GM13976 (cell line): ENCODE measurements around the gene TMEM140.

Experiments
- DNase-seq: peaks from one replicate; pipeline ENCODE4 v3.0.0; 2012; ENCODE audit warnings: low spot score
- CTCF ChIP-seq: IDR thresholded peaks from 2 replicates; pipeline ENCODE4 v1.5.1; 2012; ENCODE audit warnings: borderline replicate concordance, mild to moderate bottlenecking; ENCODE audit not compliant: insufficient read depth; ENCODE audit errors: extremely low read depth, missing control alignments, control extremely low read depth
- in situ Hi-C: fragments of 300-500 bp; cut with MboI; formaldehyde crosslinking; loops from one replicate; pipeline ENCODE4 v1.12.0; 2022; ENCODE audit warnings: low sequenced_read_pairs, mixed read lengths, inconsistent platforms; ENCODE audit not compliant: unreplicated experiment

The TMEM140 gene

GRCh38 chr7:135199439-135199838 is 51.6 kb downstream of the TMEM140 start:
- in situ Hi-C loops, result no loop called here
- TF ChIP-seq CTCF, result no peak

GRCh38 chr7:135200821-135201331 is 53.0 kb downstream of the TMEM140 start:
- TF ChIP-seq CTCF, result no peak
- in situ Hi-C loops, result no loop called here
- no peak for DNase-seq

More at GRCh38 chr7:135199439-135199838, 51.6 kb downstream of the TMEM140 start:
- no peak for DNase-seq

GRCh38 chr7:135201350-135201749 is 53.5 kb downstream of the TMEM140 start:
- in situ Hi-C loops, result no loop called here
- DNase-seq, result no peak
- no peak for TF ChIP-seq CTCF

GRCh38 chr7:135204341-135204749 is 56.5 kb downstream of the TMEM140 start:
- in situ Hi-C loops, result no loop called here
- TF ChIP-seq CTCF, result no peak
- no peak for DNase-seq

GRCh38 chr7:135204876-135205275 is 57.0 kb downstream of the TMEM140 start:
- in situ Hi-C loops, result no loop called here
- TF ChIP-seq CTCF, result no peak
- no peak for DNase-seq

- DNase-seq, result no peak
- in situ Hi-C loops, result no loop called here
- TF ChIP-seq CTCF, result no peak
These were observed 58.0 kb downstream of the TMEM140 start for GRCh38 chr7:135205850-135206249.
